NB4 (cell line): Measurements from ENCODE around the gene DDX56.

Experiments
- MYC ChIP-seq: IDR thresholded peaks from 2 replicates; pipeline ENCODE4 v1.6.1; 2011; ENCODE audit warnings: low read depth, low read length
- POLR2A ChIP-seq: IDR thresholded peaks from 2 replicates; pipeline ENCODE4 v1.6.1; 2011; ENCODE audit warnings: mild to moderate bottlenecking; ENCODE audit not compliant: insufficient read length; ENCODE audit errors: extremely low read depth
- TF ChIP-seq, protein P1 (sequence below): IDR thresholded peaks from one replicate; pipeline ENCODE4 v1.5.1; 2012; ENCODE audit warnings: low read depth, low read length
- TF ChIP-seq, protein P2 (sequence below): IDR thresholded peaks from 2 replicates; pipeline ENCODE4 v1.6.1; 2011; ENCODE audit warnings: low read depth, low read length

DNA sequence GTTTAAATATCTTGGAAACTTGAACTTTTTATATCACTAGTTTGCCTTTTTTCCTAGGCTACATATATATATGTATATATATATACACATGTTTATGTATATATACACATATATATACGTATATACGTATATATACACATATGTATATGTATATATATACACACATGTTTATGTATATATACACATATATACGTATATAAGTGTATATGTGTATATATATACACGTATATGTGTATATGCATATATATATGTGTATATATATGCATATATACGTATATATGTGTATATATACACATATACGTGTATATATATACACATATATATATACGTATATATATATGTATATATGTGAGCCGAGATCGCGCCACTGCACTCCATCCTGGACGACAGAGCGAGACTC lies 42.8 kb upstream of the DDX56 start:
- TF ChIP-seq, protein P1, sequence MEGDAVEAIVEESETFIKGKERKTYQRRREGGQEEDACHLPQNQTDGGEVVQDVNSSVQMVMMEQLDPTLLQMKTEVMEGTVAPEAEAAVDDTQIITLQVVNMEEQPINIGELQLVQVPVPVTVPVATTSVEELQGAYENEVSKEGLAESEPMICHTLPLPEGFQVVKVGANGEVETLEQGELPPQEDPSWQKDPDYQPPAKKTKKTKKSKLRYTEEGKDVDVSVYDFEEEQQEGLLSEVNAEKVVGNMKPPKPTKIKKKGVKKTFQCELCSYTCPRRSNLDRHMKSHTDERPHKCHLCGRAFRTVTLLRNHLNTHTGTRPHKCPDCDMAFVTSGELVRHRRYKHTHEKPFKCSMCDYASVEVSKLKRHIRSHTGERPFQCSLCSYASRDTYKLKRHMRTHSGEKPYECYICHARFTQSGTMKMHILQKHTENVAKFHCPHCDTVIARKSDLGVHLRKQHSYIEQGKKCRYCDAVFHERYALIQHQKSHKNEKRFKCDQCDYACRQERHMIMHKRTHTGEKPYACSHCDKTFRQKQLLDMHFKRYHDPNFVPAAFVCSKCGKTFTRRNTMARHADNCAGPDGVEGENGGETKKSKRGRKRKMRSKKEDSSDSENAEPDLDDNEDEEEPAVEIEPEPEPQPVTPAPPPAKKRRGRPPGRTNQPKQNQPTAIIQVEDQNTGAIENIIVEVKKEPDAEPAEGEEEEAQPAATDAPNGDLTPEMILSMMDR = no peak
- TF ChIP-seq, protein P2, sequence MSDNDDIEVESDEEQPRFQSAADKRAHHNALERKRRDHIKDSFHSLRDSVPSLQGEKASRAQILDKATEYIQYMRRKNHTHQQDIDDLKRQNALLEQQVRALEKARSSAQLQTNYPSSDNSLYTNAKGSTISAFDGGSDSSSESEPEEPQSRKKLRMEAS = no peak
- TF ChIP-seq POLR2A (no peak), MYC (no peak)
